NB4 (cell line): Measurements from ENCODE around the gene PCYT2.

ENCODE experiments used
- DNase-seq: peaks from one replicate; pipeline ENCODE4 v3.0.0; 2010; ENCODE audit warnings: low read depth
- H3K4me3 ChIP-seq: one replicate; pipeline ENCODE4 v1.5.1; 2011; ENCODE audit warnings: mild to moderate bottlenecking, low read depth, low read length, moderate library complexity
- MAX ChIP-seq: IDR thresholded peaks from 2 replicates; pipeline ENCODE4 v1.6.1; 2011; ENCODE audit warnings: low read depth, low read length
- MYC ChIP-seq: IDR thresholded peaks from 2 replicates; pipeline ENCODE4 v1.6.1; 2011; ENCODE audit warnings: low read depth, low read length
- POLR2A ChIP-seq: IDR thresholded peaks from 2 replicates; pipeline ENCODE4 v1.6.1; 2011; ENCODE audit warnings: mild to moderate bottlenecking; ENCODE audit not compliant: insufficient read length; ENCODE audit errors: extremely low read depth
- TF ChIP-seq, protein P1 (sequence below): IDR thresholded peaks from one replicate; pipeline ENCODE4 v1.5.1; 2012; ENCODE audit warnings: low read depth, low read length

Gene PCYT2

DNA sequence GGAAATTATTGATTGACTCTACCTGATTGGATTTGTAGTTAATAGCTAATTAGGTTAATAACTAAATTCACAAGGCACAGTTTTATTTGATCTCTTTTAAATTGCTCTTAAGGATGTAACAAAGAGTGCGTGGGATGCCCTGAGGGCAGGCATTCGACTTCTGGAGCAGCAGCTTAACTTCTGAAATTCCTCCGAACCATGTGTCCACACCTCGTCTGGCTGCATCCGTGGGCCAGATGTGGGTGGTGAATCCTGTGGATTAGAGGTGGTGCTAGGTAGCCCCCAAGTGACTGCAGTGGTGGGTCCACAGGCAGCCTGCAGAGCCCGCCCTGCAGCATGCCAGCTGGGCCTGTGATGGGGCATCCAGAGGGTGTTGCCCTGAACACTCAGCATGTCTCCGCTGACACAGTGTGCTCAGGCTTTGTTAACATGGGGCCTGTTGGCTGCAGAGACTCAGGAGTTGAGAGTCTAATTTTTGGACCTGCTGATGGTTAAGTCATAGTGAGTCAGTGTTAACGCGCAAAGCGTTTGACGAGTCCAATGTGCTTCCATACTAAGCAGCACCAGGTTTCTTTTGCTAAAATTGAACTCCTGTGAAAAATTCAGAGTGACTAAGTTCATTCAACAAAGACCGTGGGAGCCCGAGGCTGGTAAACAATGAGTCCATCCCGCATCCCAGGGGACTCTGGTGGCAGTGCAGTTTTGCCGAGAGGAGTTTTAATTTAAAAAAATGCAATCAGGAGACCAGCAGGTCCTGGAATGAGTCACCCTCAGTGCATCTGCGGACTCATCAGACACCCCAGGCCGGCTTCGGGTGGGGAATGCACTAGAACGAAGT, 13.0 kb downstream of the PCYT2 start:
- H3K4me3 ChIP-seq = no peak overlapping the region
- TF ChIP-seq MAX (no peak), POLR2A (no peak), MYC (no peak)
- TF ChIP-seq, protein P1, sequence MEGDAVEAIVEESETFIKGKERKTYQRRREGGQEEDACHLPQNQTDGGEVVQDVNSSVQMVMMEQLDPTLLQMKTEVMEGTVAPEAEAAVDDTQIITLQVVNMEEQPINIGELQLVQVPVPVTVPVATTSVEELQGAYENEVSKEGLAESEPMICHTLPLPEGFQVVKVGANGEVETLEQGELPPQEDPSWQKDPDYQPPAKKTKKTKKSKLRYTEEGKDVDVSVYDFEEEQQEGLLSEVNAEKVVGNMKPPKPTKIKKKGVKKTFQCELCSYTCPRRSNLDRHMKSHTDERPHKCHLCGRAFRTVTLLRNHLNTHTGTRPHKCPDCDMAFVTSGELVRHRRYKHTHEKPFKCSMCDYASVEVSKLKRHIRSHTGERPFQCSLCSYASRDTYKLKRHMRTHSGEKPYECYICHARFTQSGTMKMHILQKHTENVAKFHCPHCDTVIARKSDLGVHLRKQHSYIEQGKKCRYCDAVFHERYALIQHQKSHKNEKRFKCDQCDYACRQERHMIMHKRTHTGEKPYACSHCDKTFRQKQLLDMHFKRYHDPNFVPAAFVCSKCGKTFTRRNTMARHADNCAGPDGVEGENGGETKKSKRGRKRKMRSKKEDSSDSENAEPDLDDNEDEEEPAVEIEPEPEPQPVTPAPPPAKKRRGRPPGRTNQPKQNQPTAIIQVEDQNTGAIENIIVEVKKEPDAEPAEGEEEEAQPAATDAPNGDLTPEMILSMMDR = no peak
- peak; percentile 34 for DNase-seq

- no peak for DNase-seq
- H3K4me3 ChIP-seq = no peak overlapping the region
- TF ChIP-seq, protein P1 = no peak
- no peak for TF ChIP-seq POLR2A
- no peak for TF ChIP-seq MYC
- TF ChIP-seq MAX = no peak
Measured at GRCh38 chr17:81895400-81895799, 15.8 kb downstream of the PCYT2 start.

DNA sequence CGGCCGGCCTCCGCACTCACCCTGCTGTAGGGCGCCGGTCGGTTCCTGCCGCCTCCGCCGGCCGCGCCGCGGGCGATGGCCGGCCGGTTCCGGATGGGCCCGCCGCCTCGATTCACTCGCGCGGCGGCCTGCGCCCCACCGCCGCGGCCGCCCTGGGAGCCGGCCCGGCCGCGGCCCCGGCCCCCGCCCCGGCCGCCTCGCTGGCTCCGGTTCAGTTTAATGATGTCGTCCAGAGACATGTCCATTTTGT, 20.0 kb downstream of the PCYT2 start:
- DNase-seq = no peak
- TF ChIP-seq, protein P1 = no peak
- TF ChIP-seq MYC = no peak
- TF ChIP-seq MAX = no peak
- TF ChIP-seq POLR2A = peak; percentile 23
- H3K4me3 ChIP-seq = peak overlapping the region; percentile 94

- peak overlapping the region; percentile 94 for H3K4me3 ChIP-seq
- TF ChIP-seq MAX = no peak
- TF ChIP-seq, protein P1 = no peak
- TF ChIP-seq POLR2A = no peak
- TF ChIP-seq MYC = peak; percentile 19; the same call in 1 of the 2 replicates
- DNase-seq = peak; percentile 55
Measured at GRCh38 chr17:81890447-81891302, 20.5 kb downstream of the PCYT2 start.

GRCh38 chr17:81889602-81890001, 21.6 kb downstream of the PCYT2 start:
- no peak for DNase-seq
- peak overlapping the region; percentile 94 for H3K4me3 ChIP-seq
- TF ChIP-seq POLR2A (no peak), MAX (no peak), MYC (no peak)
- TF ChIP-seq, protein P1 = no peak
